Heart left ventricle (tissue), 13 donors: ENCODE data around the gene CUEDC2.

ENCODE experiments used
- CTCF ChIP-seq, 12 donors: fragments of 200-600 bp; sonication (generic) in 4 of 12; IDR thresholded peaks; one replicate each; pipeline versions ENCODE4 v1.5.0 to v1.8.0; 2018 to 2022; ENCODE audit warnings: antibody characterized with exemption in 12 of 12, mild to moderate bottlenecking in 5 of 12
- POLR2A ChIP-seq, 2 donors: fragments of 450-650 bp; IDR thresholded peaks; one replicate each; pipeline ENCODE4 v1.6.1; 2017; ENCODE audit warnings: antibody characterized with exemption in 2 of 2, mild to moderate bottlenecking in 2 of 2, moderate library complexity in 2 of 2
- donor health status: ischemic (EF 13 %, LVEDD 7.1; RV severe dilation, severe dysfunction).
- donor health status: DM: no; HTN: yes; CAD: no.
- donor health status: DM: no; HTN: no; CAD: no.
- donor health status: ischemic (EF 25% LVEDD 6.9; RV normal size, moderate dysfunction).
- donor health status: ischemic (EF 25% LVEDD 5.7; RV mildly dilated, moderate dysfunction).
- donor health status: ischemic (EF 35%, LVEDD 5.7; RV mildly dilated, moderate dysfunction).
- donor health status: nonischemic (EF 11% LVEDD 7.7; RV severe dilation, severe dysfunction).
- donor health status: DM: yes; HTN: yes; CAD: no.
- donor health status: PGD.
- donor health status: ischemic (EF 29% LVEDD 5.4; RV normal size, mild dysfunction).
- donor health status: nonischemic (EF 23%, LVEDD 6.1; RV moderate dilation, normal function).

DNA sequence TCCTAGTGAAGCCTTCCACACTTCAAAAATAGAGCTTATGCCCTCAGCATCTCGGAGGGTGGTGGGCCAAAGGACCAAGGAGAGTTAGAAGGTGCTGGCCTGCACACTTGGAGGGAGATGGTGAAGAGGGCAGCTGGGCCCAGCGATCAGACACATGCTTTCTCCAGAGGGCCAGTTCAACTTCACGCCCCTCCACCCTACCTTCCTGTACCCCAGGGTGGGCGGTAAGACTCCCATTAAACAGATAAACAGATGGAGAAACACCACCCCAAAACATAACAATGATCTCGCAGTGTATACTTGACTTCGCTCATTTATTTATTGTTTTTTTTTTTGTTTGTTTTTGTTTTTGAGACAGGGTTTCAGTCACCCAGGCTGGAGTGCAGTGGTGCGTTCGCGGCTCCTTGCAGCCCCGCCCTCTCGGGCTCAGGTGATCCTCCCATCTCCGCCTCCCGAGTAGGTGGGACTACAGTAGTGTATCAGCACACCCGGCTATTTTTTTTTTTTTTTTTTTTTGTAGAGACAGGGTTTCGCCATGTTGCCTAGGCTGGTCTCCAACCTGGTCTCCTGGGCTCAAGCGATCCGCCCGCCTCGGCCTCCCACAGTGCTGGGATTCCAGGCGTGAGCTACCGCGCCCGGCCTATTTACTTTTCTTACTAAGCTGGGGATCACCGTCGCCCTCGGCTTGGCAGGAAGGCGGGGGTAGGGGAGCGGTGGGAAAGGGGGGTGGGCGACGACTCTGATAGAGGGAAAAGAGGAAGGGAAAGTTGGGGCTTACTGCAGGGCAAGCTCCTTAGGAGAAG lies 17.1 kb upstream of the CUEDC2 start:
- TF ChIP-seq CTCF (IDR thresholded peaks at IDR 0.05) (no peak), POLR2A (IDR thresholded peaks at IDR 0.05) (no peak)
